ENCODE results near the gene KLK10.
"Not testable (repeated sequence)": the region's sequence is repeated elsewhere in the genome, so short reads cannot be mapped to it uniquely, and the experiment has no call there.

The KLK10 gene

DNA sequence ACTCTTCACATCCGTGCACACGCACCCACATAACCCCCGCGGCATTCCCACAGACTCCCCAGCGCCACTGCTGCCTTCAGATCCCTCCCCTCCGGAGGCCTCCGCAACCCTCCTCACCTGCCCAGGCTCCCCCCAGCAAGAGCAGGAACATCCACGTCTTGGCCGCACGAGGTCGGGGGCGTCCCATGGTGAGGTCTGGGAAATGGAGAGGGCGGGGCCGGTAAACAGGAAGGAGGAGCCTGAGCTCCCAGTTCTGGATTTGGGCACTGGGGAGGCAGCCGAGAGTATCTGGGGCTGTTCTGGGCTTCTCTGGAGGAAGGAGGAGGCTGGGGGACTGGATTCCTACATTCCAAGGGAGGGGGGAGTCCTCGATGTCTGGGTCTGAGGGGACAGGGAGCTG lies 18.5 kb downstream of the KLK10 start:
- DNase-seq = no peak

DNA sequence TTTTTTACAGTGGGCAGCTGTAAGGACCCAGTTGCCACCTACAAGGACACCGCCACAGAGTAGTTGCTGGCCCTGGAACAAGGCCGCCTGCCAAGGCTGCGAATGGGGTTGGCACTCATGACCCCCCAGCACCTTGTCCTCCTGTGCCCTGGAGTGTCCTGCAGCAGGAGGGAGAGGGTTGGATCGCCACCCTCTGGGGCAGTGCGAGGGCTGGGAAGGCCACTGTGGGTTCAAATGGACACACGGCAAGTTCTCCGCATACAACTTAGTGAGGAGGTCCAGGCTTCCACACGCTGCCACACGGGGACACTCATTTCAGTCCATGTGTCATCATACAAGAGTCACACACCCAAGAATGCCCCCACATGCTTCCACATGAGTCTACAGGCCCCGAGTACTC lies 19.1 kb downstream of the KLK10 start:
- no peak for DNase-seq

DNA sequence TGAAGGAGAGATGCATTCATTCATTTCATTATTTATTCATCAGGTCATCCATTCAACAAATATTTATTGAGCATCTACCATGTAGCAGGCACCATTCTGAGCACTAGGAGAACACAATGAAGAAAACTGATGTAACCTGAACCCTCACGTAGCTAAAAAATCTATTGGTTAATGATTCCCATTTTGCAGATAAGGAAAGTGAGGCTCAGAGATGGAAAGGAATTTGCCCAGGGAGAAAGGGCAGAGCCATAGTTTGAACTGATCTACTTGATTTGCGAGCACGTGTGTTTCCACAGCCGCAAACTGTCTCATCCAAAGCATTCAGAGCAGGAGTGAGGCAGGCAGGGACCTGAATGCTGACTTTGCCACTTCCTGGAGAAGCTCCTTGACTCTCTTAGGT lies 20.8 kb downstream of the KLK10 start:
- DNase-seq = no peak

DNA sequence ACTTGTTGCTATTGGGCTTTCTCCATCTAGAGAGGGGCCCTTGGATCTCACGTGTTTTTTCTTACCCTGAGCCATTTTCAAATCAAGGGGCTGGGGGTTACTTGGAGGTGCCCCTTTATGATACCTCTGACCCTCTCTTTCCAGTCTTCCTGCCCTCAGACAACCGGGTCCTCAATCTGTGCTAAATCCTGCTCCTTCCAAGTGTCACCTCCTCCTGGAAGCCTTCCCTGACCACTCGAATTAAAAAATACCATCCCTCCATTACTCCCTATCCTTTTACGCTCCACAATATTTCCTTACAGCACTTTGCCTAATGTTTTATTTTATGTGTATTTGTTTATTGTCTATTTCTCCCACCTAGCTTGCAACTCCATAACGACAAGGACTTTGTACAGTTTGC lies 21.4 kb downstream of the KLK10 start:
- no peak for DNase-seq

DNA sequence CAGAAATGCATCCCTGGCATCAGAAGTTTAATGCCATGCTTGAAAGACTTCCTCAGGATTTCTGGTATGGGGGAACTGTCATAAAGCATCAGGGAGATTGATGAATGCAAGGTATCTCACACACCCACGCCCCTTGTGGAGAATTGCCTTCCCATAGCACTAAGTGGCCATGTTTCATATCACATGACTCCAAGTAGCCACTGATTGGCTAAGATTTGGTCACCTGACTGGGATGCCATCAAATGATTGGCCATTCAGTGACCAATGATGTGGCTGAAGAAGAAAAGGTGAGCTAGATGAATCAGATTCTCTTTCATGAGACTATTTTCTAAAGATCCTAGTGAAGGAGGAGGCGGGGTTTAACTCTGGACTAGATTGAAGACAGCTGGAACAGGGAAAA lies 25.4 kb downstream of the KLK10 start:
- DNase-seq = no peak

DNA sequence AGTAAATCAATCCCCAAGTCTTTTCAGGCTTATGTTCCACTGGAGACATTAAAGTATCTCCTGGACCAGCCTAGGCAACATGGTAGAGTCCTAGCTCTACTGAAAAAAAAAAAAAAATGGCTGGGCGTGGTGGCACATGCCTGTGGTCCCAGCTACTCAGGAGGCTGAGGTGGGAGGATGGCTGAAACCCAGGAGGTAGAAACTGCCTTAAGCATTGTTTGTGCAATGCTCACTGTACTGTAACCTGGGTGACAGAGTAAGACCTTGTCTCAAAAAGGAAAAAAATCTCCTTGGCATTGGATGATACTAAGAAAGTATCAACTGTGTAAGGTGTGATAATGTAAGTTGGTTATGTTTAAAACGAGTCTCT lies 26.9 kb downstream of the KLK10 start:
- DNase-seq = no peak

DNA sequence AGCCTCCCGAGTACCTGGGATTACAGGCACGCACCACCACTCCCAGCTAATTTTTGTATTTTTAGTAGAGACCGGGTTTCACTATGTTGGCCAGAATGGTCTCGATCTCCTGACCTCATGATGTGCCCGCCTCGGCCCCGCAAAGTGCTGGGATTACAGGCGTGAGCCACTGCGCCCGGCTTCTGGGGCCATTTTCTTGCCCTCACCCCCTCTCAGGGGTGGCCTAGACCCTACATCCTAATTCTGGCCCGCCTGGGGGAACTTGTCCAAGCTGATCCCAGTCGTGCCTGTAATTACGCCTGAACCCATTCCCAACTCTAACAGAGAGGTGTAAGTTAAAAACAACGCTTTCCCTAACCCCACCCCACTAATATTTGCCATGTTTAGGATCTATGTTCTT lies 35.1 kb downstream of the KLK10 start:
- not testable (repeated sequence) for DNase-seq

DNA sequence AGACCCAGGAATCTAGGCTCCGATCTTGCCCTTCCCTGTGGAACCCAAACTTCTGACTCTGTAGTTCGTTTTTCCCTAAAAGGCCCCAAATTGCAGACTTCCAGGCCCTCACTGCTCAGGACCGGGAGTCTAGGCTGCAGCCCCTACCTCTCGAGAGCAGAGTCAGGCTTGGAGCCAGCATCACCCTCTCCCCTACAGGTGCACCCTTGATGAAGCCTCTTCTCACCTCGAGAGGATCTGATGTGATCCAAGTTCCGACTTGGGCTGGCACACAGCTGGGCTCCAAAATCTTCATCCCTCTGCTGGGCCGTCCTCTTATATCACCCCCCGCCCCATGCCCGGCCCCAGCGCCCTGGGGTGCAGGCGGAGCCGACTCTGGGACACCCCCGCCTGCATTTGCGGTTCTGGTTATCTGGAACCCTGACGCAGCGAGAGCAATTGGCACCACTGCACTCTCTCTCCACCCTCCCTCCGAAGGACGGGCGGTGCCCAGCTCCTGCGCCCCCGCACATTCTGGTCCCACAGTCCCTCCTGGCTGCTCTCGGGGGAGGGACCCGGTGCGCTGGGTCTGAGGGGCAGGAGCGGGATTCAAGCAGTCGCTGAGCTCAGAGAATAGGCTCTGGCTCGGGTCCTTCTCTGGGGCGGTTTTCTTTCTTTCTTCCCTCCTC lies 35.8 kb downstream of the KLK10 start, which contains the start of gene KLK7:
Gene KLK7 (minus strand): TSS at position 293 of the 668 bp plus-strand sequence. CDS start 1,518 bp downstream, outside the sequence.
- no peak for DNase-seq

DNA sequence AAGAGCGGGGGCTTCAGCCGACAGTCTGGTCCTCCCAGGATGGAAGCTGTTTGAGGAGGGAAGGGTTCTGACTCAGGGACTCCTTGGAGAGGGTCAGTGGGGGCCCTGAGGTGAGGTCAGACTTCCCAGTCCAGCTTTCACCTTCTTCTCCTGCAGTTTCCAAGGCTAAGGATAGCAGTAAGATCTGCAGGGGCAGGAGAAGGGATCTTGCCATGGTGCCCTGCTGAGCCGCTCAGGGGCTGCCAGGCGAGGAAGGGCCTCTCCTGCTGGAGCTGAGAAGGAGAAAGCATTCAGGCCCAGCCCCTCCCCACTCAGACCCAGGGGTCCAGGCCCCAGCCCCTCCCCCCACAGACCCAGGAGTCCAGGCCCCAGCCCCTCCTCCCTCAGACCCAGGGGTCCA lies 37.3 kb downstream of the KLK10 start:
- DNase-seq = no peak

DNA sequence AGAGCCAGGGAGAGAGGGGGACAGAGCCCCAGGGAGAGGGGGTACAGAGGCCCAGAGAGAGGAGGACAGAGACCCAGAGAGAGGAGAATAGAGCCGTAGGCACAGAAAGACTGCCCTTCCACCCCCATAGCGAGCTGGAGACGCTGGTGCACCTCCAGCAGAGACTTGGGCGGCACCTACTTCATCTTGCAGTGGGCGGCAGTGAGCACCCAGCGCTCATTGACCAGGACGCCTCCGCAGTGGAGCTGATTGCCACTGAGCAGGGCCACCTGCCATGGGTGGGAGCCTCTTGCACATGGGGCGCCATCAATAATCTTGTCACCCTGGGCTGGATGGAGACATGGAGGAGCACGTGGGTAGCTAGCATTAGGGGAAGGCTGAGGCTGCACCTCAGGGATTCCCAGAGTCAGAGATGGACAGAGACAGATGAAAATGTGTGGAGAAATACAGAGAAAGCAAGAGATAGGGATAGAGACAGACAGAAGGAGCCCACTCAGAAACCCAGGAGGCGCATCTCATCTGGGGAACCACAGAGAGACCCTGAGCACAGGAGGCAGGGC lies 37.8 kb downstream of the KLK10 start:
- DNase-seq = no peak

DNA sequence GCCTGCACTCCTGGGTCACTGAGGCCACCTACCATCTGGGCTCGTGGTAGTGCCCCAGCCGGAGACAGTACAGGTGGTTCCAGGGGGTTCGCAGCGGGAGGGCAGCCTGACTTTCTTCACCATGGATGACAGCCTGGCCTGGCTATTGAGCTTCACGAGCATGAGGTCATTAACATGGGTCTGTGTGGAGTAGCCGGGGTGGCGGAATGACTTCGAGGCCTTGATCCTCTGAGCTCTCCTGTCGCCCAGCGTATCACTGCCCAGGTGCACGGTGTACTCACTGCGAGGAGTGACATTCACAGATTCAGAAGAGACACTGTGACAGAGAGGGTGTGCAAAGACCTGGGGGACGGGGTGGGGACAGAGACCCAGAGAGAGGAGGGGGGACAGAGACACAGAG lies 39.3 kb downstream of the KLK10 start:
- DNase-seq = no peak

DNA sequence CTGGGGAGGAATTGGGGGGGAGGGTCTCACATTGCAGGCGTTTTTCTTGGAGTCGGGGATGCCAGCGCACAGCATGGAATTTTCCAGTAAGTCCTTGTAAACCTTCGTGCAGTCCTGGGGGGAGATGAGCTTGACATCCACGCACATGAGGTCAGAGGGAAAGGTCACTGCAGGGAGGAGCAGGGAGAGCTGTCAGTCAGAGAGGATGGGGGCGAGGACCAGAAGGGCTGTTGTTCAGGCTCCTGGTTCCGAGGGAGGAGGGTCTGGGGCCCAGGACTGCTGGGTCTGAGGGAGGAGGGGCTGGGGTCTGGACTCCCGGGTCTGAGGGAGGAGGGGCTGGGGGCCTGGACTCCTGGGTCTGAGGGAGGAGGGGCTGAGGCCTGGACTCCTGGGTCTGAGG lies 39.8 kb downstream of the KLK10 start:
- DNase-seq = no peak

DNA sequence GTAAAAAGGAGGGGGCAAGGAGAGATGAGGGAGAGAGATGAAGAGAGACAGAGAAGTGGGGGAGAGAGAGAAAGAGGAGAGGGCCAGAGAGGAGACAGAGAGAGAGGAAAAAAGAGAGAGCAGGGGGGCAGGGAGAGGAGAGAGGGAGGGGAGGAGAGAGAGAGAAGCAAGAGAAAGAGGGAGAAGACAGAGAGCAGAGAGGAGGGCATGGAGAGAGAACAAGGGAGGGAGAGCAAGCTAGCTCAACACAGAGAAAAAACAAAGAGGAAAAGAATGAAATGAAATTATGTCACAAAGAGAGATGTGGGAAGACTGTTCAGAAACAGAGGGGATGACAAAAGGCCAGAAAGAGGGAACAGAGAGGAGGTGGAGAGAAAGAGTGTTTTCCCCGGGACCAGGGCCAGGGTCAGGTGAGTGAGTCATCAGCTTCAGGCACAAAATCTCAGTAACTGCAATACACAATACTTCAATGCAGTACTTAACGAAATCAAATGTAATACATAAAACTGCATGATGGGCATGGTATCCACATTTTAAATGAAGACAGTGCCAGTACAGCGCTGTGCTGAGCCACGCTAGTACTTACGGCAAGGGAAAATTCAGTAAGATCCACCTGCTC lies 40.6 kb downstream of the KLK10 start:
- no peak for DNase-seq

DNA sequence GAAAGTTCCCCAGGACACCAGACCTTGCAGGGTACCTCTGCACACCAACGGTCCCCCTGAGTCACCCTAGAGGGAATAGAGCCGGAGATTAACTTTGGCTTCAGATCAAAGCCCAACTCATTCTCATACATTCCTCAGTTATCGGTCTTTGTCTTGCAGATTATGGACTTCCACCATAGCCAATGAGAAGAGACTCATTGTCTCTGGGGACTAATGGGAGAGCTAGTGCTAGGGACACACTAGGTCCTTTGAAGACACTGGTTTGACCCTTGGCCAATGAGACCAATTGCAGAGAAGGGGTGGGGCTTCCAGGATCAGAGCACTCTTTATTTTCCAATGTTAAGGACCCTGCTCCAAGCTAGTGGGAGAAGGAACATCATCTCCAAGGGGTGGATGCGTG lies 41.9 kb downstream of the KLK10 start:
- DNase-seq = no peak

DNA sequence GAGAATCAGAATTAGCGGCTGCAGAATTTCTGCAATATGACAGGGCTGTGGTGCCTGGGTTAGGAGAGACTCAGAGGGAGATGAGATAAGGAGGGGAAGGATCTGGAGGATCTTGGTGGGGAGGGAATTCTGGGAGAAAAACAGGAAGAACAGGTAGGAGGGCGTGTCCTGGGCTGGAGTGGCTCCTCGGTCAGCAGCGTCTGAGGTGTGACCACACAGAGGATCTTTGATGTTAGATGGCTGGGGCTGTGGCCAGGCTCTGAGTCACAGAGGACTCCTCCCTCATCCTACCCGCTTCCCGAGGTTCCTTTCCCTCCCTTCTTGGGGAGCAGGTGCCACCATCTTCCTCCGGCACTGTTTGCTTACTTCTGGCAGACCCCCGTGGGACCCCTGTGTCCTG lies 43.7 kb downstream of the KLK10 start:
- no peak for DNase-seq

DNA sequence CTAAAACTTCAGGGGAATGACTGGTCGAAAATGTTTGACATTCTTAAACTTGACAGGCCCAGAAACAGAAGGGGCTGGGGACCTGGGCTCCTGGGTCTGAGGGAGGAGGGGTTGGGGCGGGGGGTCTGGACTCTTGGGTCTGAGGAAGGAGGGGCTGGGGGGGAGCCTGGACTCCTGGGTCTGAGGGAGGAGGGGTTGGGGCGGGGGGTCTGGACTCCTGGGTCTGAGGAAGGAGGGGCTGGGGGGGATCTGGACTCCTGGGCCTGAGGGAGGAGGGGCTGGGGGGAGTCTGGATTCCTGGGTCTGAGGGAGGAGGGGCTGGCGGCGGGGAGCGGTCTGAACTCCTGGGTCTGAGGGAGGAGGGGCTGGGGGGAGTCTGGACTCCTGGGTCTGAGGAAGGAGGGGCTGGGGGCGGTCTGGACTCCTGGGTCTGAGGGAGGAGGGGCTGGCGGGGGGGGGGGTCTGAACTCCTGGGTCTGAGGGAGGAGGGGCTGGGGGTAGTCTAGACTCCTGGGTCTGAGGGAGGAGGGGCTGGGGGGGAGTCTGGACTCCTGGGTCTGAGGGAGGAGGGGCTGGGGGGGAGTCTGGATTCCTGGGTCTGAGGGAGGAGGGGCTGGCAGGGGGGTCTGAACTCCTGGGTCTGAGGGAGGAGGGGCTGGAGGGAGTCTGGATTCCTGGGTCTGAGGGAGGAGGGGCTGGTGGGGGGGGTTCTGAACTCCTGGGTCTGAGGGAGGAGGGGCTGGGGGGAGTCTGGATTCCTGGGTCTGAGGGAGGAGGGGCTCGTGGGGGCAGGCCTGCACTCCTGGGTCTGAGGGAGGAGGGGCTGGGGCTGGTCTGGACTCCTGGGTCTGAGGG lies 44.6 kb downstream of the KLK10 start:
- no peak for DNase-seq

DNA sequence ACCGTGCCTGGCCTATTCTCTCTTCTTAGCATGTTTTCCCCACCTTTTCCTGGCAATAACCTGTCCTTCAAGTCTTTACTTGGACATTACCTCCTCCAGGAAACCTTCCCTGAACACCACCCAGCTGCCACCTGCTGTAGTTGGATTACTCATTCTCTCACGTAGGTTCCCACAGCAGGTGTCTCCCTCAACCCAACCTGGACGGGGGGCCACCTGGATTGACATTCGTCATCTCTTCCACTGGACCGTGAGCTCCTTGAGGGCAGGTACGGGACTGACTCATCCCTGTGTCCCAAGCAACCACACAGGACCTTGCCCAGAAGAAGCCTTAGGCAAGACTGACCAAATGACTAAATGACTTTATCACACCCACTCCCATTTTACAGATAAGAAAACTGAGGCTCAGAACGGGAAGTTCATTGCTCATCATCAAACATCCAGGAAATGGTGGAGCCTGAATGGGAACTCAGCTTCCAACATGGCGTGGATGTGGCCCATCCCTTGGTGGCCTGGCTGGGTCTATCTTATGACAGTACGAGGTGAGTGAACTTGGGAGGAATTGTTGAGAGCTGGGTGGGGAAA lies 46.6 kb downstream of the KLK10 start:
- no peak for DNase-seq

DNA sequence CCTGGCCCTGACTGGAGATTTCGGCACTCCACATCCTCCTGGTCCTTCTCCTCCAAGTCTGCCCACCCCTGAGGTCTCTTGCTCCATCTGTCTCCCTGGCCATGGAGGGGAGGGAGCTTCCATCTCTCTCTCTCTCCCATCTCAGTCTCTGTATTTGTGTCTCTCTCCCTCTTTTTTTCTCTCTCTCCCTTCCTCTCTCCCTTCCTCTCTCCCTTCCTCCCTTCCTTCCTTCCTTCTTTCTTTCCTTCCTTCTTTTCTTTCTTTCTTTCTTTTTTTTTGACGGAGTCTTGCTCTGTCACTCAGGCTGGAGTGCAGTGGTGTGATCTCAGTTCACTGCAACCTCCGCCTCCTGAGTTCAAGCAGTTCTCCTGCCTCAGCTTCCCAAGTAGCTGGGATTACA lies 49.7 kb downstream of the KLK10 start:
- not testable (repeated sequence) for DNase-seq

DNA sequence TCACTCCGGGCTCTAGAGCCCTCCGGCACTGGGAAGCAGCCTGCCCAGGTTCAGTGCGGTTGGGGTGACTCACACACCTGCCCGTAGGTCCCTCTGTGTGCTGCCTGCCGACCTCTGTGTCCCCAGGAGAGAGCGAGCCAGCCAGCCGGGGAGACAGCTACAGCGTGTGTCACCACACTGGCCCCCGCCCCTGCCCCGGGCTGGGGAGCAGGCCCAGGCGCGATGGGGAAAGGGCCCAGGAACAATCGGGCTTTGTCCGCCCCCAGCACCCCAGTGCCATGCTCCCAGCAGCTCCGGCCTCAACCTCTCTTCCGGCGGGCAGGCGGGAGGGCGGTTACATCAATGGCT lies 50.1 kb downstream of the KLK10 start, which contains the start of gene KLK6:
Gene KLK6 (minus strand): TSS at position 179 of the 348 bp plus-strand sequence. CDS start 1,487 bp downstream, outside the sequence.
- no peak for DNase-seq

DNA sequence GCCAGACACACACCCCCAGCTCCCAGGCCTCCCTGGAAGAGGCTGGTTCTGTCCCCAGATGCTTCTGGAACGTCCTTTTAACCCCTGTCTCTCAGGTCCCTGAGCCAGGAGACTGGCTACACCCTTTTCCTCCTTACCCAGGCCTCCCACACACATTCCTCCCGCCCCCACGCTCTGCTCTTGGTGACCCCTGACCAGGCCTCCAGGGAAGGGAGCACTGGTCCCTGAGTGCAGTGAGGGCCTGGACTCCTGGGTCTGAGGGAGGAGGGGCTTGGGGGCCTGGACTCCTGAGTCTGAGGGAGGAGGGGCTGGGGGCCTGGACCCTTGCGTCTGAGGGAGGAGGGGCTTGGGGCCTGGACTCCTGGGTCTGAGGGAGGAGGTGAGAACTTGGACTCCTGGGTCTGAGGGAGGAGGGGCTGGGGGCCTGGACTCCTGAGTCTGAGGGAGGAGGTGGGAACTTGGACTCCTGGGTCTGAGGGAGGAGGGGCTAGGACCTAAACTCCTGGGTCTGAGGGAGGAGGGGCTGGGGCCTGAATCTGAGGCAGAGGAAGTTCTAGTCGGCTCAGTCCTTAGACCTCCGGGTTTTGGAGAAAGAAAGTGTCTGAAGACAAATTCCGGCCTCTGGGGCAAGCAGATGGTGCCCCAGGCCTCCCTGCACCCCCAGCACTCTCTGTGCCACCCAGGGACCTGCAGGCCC lies 50.6 kb downstream of the KLK10 start:
- DNase-seq = no peak

DNA sequence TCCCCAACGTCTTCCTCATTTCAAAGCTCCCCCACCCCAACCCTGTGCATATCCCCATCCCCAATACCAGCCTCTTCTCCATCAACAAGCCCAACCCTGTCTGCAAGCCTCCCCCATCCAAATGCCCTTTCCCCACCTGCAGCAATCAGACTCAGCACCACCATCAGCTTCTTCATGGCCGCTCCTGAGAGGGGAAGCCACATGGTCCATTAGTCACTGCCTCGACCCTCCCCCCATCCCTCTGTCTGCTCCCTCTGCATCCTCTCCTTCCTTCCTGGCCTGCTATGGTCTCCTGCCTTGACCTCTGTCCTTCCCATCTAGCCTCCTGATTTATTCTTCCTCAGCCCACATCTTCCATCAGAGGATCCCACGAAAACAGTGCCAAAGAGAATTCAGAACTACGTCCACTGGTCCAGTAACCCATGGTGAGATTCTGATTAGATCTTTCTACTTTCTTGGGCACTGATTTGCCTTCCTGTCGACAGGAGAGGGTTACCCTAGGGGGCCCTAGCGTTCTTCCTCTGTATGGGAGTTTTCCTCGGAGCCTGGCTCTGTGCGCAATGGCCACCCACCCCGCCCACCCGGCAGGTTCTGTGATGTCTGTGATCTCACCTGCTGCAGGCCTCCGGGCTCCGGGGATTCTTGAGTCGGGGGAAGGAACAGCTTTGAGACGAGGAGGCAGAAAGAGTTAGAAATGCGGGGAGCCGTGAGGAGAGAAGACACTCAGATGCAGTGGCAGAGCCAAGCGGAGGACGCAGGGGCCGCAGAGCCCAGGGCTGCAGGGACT lies 51.4 kb downstream of the KLK10 start:
- no peak for DNase-seq

DNA sequence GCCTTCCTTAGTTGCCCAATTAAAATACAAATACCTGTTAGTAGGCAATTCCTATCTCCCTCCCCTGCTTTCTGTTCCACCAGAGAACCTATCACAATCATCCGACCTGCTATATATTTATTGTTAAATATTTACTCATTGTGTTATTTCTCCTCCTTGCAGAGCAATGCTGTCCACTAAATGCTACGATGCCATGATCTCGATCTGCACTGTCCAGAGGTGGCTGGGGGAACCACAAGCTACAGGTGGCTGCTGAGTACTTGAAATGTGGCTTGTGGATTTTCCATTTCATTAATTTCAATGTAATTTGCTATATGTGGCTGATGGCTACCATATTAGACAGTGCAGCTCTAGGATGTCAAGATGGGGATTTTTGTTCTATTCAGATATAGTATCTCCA lies 55.2 kb downstream of the KLK10 start:
- DNase-seq = no peak

Measured in activated CD4-positive, CD25-positive, alpha-beta regulatory T cell (primary cell).